IPS DF 4.7 (cell line): ENCODE data around the gene SLC16A5.

Experiments used
- DNase-seq: peaks from one replicate; pipeline ENCODE4 v3.0.0-alpha.2; 2013; ENCODE audit warnings: low spot score; ENCODE audit errors: extremely low read depth

Gene SLC16A5

DNA sequence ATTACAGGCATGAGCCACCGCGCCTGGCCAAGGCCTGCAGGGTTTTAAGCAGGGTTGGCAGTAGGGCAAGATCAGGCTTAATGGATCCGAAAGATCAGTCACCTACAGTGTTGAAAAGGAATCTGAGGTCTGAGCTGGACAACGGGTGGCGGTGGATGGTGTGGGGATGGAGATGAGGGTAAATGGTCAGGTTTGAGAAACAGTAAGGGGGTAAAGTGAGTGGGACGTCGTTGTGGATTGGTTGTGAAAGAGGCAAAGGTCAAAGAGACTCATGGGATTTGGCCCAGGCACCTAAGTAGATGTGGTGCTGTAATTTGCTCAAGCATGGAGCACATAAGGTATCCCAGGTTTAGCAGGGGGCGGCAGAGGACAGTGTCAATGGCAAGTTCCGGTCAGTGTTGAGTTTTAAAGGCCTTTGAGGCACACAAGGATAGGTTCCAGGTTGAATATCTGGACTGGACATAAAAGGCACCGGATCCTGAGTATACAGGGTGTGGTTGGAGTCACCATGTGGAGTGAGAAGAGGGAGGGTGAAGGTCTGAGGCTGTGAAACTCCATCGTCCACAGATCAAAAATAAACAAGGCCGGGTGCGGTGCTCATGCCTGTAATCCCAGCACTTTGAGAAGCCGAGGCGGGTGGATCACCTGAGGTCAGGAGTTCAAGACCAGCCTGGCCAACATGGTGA is 1.1 kb upstream of the SLC16A5 start:
- DNase-seq, result no peak

GRCh38 chr17:75087182-75087557 is 584 bp upstream of the SLC16A5 start:
- no peak for DNase-seq

GRCh38 chr17:75088465-75089417 is 987 bp downstream of the SLC16A5 start:
- no peak for DNase-seq

GRCh38 chr17:75090871-75091854 is 3.4 kb downstream of the SLC16A5 start:
- DNase-seq, result no peak

DNA sequence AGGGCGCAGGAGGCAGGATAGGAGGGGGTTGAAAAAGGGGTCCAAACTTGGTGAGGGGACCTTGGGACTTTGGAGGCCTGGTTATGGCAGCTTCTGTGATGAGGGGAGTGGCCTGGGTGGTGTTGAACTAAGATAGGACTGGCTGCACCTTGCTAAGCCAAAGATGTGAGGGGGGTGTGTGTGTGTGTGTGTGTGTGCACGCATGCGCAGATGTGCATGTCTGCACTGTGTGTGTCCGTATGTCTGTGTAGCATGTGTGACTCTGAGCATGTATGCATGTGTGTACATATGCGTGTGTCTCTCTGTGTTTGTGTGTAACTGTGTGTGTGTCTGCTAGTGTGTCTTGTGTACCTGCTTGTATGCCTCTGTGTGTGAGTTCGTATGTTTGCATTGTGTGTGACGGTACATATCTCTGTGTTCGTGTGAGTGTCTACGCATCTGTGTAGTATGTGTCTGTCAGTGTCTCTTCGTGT is 4.1 kb downstream of the SLC16A5 start:
- DNase-seq, result no peak

DNA sequence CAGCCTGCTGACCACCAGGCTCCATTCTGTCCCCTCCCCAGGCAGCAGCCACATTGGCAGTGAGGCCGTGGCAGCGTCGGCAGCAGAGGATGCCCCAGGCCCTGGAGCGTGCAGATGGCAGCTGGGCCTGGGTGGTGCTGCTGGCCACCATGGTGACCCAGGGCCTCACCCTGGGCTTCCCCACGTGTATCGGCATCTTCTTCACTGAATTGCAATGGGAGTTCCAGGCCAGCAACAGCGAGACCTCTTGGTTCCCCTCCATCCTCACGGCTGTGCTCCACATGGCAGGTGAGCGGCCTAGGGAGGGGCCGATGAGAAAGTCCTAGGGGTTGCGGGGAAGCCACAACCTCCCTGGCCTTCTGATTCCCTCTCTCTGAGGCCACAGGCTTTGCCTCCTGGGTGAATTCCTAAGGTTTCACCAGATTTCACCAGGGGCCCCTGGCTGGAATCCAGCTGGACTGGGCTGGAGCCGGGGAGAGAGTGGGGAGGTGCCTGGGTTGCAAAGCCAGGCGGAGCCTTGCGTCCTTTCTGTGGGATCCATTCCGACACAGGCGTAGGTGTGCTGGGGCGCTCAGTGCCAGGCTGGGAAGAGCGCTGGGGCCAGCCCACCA is 5.9 kb downstream of the SLC16A5 start:
- DNase-seq, result no peak

GRCh38 chr17:75094871-75095399 is 7.2 kb downstream of the SLC16A5 start:
- no peak for DNase-seq

DNA sequence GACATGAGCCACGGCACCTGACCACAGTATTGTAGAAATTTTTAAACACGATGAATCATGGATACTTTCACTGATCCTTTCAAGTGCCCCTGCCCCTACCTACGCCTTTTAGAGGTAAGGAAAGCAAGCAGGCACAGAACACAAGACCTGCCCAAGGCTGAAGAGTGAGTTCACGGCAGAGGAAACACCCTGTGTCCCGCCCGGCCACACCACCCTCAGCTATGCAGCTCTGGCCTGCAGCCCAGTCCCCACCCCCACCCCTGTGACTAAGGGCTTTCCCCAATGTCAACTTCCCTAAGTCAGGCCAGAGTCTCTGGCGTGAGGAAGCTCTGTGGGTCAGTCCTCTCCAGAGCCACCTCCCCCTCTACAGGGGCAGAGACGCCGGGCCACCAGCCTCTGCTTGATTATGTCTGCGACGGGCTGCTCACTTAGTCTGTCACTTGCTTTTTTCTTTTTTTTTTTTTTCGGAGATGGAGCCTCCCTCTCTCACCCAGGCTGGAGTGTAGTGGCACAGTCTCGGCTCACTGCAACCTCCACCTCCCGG is 8.4 kb downstream of the SLC16A5 start:
- no peak for DNase-seq

- no peak for DNase-seq
Measured at GRCh38 chr17:75097865-75098264, 10.1 kb downstream of the SLC16A5 start.

GRCh38 chr17:75098861-75099260 is 11.1 kb downstream of the SLC16A5 start:
- DNase-seq, result no peak

GRCh38 chr17:75099881-75100595 is 12.3 kb downstream of the SLC16A5 start:
- no peak for DNase-seq

DNA sequence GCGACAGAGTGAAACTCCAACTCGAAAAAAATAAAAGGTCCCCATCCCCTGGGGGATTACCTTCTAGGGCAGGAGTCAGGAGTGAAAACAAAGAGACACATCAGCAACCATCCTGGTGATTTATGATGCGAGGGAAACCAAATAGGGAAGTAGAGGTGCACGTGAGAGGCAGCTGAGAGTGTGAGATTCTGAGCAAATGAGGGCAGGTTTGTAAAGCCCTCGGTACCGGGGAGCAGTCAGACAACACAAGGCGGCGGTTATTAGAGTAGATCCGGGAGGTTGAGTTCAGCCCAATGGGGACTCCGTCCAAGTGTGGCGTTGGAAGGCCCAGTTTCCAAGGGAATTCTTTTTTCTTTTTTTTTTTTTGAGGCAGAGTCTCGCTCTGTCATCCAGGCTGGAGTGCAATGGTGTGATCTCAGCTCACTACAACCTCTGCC is 14.6 kb downstream of the SLC16A5 start:
- DNase-seq, result no peak

GRCh38 chr17:75103601-75104554 is 16.1 kb downstream of the SLC16A5 start:
- no peak for DNase-seq

DNA sequence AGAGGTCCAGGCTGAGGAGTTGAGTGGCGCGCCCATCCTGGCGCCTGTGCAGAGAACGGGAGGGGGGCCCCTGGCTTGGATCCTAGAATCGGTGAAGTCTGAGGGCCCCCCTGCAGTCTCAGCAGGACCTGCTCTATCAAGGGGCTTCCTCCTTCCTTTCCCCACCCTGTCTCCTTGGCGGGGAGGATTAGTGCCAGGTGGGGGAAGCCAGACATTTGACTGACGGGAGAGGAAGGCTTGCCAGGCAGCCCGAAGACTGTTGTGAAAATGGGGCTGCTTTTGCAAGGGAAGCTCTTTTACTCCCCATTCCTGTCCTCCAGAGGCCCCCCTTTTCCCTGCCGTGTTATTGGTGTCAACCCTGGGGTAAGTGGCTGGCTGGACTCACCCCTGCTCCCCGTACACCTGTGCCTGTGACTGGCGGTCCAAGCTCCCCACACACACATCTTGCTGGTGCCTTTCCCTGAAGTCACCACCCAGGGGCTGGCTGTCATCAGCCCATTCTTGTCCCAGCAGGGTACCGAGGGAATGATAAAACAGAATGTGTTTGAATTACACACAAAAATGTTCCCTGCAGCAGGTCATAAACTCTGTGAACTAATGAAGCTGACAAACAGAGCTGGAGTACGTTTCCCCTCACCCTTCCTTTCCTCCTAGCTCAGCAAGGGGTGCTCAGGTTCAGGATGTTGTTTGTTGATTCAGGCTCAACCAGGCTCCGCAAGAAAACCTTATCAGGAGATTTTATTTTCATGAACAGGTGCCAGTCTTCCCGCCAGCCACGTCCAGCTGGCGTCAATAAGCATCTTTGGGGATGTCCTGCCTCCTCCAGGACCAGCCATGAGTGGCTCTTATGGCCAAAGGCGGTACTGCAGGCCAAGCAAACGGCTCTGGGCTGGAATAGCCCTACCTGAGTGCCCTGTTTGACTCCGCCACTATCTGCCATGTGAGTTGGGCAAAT is 17.6 kb downstream of the SLC16A5 start:
- no peak for DNase-seq

GRCh38 chr17:75108193-75108592 is 20.4 kb downstream of the SLC16A5 start:
- no peak for DNase-seq

DNA sequence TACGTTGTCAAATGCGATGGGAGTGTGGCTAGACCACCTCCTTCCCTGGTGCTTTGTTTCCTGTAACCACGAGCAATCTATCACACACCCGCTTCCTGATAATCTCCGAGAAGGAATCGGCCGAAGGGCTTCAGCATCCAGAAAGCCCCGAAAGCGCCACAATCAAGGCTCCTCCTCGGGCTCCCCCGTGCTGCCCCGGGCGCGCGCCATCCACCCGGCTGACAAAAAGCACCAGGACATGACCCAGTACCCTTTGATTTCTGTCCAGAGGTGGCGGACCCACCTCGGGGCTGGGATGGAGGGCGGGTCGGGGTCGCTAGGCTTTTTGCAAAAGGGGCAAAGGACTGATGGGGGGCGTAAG is 21.3 kb downstream of the SLC16A5 start:
- DNase-seq, result no peak
